ENCODE results near the gene COL9A3. TPM values are rescaled to one million over a fixed set of nuclear protein-coding genes. Genes with fewer than 3 reads are reported as not detected.

The COL9A3 gene
- total and polyA plus RNA-seq, 2 of the 8 experiments (the other 6 are each of a cell fraction or from before 2014, with no cell fraction given), result 21.7 to 80.1 TPM

GRCh38 chr20:62831854-62832211 lies 15.0 kb downstream of the COL9A3 start (continued):
- TF ChIP-seq CHD7 (IDR thresholded peaks at IDR 0.05; ENCODE audit: insufficient replicate concordance, low read length) (no peak), BRCA1 (IDR thresholded peaks at IDR 0.05; ENCODE audit: low read depth, low read length) (no peak), POLR2A (IDR thresholded peaks at IDR 0.05; ENCODE audit: control extremely low read depth in 1 of 2, low read depth in 2 of 2, low read length in 2 of 2) (no peak), JUN (IDR thresholded peaks at IDR 0.05; ENCODE audit: low read depth, low read length) (no peak)

Data from H1 (cell line).